CD4-positive, alpha-beta T cell treated with Interferon alpha-2 for 1 hour (primary cell): ENCODE measurements around the gene TOLLIP.
"Not testable (repeated sequence)": the region's sequence is repeated elsewhere in the genome, so short reads cannot be mapped to it uniquely, and the experiment has no call there.

Experiments
- DNase-seq, 2 donors: peaks; one replicate each; pipeline ENCODE4 v3.0.0-alpha.2; 2020 to 2022

Gene TOLLIP

GRCh38 chr11:1280116-1281035 lies 29.1 kb downstream of the TOLLIP start:
- no peak for DNase-seq

DNA sequence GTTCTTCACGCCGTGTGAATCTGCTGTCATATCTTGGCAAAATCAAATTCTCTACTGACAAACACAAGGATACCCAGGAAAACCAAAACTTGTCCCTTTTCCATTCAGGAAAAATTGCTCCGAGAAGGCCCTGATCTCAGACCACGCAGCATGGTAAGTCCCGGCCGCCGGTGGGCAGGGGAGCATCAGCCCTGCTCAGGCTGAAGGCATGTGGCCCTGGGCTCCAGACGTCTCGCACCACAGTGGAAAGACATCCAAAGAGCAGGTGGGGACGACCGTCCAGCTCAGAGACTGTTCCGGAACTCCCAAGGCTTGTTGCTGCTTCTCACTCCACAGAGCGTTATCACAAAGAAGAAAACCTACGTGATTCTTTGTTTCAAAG lies 29.8 kb downstream of the TOLLIP start:
- DNase-seq: no peak

DNA sequence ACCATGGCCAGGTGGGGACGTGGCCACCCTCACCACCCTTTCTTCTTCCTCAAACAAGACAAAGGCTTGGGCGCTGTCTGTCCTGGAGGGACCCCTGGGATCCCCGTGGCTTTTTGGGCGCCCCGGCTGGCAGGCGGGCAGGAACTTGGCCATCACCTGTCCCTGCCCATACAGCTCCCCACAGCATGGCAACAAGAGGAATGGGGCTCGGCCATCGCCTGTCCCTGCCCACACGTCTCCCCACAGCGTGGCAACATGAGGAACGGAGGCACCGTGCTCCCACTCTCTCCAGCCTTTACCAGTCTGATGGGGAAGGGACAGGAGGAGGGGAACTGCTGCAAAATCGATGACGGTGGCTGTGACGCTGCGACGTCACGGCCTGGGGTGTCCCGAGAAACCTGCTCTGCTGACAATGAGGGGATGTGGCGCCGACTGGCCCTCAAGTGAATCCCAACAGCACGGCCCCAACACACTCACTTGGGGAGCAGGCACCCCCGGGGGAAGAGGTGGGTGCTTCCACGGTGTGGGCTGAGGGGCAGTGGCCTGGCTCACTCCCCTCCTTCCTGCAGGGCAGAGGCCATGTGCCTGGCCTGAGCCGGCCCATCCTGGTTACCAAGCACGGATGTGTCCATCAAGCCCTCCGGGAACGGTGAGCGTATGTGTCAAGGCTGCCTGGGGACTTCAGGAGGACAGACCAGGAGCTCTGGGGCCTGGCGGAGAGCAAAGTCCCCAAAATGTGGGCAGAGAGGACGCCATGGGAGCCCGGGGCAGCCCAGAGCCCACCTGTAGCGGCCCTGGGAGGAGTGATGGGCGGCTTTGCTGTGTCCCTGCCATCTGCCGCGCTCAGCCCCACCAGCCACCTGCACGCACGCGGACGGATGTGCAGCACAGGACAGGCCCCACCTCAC lies 30.4 kb downstream of the TOLLIP start:
- no peak for DNase-seq

DNA sequence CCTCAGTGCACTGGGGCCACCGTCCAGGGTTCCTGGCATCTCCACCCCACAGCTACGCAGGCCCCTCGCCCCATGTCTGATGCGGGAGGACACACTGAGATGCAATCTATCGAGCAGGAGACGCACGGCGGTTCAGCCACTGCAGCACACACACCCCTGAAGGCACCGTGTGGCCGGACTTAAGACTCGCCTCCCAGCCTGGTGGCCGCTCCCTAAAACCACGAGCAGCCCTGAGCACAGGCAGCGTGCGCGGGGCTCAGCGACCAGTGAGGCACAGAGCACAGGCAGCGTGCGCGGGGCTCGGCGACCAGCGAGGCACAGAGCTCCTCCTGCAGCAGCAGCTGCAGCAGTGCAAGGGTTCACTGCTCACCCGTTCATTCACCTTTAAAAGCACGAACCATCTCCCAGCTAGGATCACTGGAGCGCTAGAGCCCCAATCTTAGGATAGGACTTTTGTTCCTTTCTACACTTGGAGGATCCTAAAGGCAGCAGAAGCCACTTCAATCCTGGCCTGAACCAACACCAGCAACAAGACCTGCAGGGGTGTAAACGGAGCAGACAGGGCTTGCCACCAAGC lies 31.4 kb downstream of the TOLLIP start:
- DNase-seq: no peak

DNA sequence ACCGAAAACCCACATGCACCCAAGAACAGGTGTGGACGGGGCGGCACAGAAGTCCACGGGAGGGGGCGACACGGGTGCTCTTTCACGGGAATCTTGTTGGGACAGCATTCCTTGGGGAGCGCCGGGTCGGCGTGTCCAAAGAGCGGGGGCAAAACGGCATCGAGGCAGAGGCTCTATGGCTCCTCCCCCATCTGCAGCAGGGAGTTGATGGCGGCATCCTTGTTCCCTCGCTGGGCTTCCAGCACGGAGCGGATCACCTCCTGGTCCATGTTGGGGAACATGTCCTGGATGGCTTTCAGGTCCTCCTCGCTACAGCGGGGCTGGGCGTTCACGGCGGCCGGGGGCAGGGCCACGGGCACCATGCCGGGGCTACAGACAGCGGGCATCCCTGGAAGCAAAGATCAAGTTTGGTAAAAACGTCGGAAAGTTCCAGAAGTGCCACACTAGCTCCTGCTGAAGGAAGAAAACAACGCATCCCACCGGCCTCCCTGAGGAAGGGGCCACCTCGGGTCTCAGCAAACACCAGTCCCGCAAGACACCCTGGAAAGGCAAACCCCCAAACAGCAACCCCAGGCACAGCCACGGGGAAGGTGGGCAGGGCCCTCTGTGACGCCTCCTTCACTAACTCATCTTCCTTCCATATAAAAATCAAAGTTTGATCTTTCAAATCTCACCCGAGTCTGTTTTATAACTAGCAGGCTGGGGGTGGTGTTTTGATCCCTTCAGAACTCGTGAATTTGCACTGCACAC lies 32.4 kb downstream of the TOLLIP start:
- no peak for DNase-seq

DNA sequence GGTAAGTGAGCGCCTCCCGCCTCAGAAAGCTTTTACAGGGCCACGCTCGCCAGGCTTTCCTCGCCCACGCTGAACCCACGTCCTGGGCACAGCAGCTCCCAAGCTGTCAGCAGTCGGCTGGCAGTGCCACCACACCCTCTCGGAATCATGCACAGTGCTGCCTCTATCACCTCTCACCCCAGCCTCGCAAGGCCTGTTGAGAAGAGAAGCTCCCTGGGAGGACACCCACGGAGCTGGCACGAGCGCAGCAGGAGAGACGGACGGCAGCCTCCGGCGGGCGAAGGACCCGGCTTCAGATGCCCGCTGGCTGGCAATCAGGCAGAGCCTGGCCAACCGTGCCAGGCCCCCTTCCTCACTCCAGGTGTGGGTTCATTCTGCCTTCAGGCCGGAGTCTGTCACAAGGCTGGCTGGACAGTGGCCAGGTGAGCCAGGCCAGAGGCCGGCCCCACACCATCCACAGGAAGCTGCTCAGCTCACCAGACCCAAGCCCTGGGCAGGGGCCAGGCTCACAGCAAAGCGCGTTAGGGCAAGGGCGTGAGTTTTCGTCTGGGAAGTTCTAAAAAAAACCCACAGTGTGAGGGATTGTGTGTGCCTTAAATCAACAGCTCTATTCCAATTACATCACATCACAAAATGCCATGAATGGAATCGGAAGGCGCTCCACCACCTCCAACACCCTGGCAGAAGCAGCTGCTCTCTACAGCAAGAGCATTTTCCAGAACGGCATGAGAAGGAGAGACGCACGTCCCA lies 33.2 kb downstream of the TOLLIP start:
- no peak for DNase-seq

DNA sequence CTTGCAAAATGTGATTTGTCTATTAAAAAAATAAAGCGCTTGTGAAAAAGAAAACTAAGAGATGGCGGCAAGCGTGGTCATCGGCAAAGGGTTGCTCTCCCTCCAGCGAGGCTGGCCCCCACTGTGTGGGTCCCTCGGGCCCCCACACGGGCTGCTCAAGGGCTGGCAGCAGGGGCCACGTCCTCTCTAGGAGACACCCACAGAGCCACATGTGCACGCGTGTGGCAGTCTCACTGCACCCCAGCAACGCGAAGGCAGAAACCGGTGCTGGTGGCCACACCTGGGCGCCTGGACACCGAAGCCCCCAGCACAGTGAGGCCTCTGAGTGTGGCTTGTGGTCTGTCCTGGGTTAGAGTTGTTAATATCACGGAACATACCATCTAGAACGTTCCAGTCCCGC lies 34.4 kb downstream of the TOLLIP start:
- DNase-seq: no peak

DNA sequence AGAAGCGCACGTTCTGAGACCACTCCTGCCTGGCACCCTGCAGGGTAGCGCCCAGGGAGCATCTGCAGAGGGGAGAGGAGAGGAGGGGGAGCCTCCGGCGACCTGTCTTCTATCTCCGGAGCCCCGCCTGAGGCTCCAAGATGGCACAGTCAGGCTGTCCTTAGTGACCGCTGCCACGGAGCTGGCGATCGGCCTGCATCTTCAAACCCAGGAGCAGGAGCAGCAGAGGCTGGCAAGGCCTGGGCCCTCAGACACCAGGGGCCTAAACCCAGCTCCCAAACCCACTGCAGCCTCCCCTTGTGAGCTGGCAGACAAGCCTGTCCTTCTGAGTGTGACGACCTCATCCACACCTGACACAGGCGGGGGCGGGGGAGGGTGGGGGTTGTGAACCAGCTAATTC lies 34.9 kb downstream of the TOLLIP start:
- DNase-seq: no peak

GRCh38 chr11:1272531-1272930 lies 36.9 kb downstream of the TOLLIP start:
- no peak for DNase-seq

GRCh38 chr11:1271927-1272326 lies 37.5 kb downstream of the TOLLIP start:
- DNase-seq: no peak

GRCh38 chr11:1271406-1271805 lies 38.0 kb downstream of the TOLLIP start:
- DNase-seq: no peak

- DNase-seq: no peak
Observed at GRCh38 chr11:1271002-1271401, 38.4 kb downstream of the TOLLIP start.

DNA sequence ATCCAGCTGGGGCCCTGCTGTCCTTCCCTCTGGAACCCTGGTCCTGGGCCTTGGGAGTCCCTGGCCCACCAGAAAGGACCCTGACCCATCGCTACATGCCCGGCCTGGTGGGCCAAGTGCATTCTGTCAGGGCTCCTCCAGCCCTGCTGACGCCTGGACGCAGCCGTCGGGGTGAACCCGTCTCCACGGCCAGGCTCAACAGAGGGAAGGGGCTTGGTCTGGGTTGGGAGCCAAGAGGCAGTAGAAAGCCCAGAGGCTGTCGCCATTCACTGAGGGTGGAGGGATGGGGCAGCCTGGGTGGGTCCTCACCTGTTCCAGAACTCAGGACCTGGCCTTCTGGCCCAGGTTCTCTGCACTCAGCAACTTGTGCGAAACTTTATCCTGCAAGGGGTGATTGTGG lies 39.0 kb downstream of the TOLLIP start:
- no peak for DNase-seq

DNA sequence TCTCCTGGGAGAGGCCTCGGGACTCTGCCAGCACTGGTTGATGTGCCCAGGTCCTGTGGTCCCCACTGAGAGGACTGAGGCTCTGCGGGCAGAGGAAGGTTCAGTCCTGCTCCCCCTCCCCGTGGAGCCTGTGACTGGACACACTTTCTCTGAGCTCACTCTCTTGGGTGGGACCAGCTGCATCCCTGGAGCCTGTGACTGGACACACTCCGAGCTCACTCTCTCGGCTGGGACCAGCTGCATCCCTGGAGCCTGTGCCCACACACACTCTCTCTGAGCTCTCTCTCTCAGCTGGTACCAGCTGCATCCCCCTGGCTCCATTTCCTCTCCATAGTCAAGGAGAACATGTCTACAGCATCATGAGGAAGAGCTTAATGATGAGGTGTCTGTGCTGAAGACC lies 39.5 kb downstream of the TOLLIP start:
- no peak for DNase-seq

GRCh38 chr11:1267441-1268100 lies 41.9 kb downstream of the TOLLIP start:
- DNase-seq: no peak

GRCh38 chr11:1266976-1267375 lies 42.5 kb downstream of the TOLLIP start:
- DNase-seq: not testable (repeated sequence)

DNA sequence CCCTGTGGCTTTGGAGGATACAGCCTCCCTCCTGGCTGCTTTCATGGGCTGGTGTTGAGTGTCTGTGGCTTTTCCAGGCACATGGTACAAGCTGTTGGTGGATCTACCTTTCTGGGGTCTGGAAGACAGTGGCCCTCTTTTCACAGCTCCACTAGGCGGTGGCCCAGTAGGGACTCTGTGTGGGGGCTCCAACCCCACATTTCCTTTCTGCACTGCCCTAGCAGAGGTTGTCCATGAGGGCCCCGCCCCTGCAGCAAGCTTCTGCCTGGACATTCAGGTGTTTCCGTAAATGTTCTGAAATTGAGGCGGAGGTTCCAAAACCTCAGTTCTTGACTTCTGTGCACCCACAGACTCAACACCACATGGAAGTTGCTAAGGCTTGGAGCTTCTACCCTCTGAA lies 44.0 kb downstream of the TOLLIP start:
- DNase-seq: not testable (repeated sequence)

DNA sequence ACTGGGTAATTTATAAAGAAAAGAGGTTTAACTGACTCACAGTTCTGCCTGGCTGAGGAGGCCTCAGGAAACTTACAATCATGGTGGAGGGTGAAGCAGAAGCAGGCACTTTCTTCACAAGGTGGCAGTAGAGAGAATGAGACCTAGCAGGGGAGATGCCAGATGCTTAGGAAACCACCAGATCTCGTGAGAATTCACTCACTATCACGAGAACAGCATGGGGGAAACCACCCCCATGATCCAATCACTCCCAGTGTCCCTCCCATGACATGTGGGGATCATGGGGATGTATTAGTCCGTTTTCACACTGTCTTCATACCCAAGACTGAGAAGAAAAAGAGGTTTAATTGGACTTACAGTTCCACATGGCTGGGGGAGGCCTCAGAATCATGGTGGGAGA lies 45.0 kb downstream of the TOLLIP start:
- DNase-seq: peak; percentile 44 to 76

- peak in 1 of 2 donors; percentile 45 for DNase-seq
Observed at GRCh38 chr11:1263010-1263409, 46.4 kb downstream of the TOLLIP start.

DNA sequence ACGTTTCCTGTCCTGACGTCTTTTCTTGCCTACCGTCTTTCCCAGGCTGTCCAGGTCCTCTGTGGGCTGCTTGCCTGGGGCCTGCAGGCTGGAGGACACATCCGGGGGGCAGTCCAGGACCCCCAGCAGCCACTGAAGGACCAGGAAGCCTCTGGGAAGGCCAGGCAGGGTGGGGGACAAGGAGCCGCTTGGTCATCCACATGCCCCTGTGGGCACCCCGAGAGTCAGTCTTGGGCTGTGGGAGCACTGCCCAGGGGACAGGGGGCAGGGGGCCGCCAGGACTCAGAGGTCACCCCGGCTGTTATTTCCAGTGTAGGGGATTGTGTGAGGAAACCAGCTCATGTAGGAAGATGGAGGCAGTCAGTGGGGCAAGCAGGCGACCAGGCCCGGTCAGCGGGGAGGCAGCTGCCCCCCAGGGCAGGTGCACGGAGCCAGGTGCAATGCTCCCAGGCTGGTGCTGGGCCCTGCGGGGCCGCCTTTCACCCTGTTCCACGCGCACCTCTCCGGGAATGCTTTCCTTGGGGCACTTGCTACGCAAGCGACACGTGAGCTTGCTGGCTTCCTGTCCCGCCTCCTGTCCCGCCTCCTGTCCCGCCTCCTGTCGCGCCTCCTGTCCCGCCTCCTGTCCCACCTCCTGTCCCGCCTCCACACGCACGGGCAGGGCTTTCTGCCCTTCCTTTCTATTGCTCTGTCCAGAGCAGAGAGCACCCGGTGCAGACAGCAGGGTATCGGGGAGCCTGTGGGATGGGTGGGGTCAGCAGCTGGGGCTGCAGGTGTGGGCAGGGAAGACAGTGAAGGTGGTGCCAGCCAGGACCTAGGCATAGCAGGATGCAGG lies 47.0 kb downstream of the TOLLIP start:
- peak; percentile 88 to 90 for DNase-seq
